Measurements from ENCODE around the gene INS.

The INS gene

GRCh38 chr11:2160736-2161259, at the start of gene INS:
INS (minus strand) TSS chr11:2161209; CDS start chr11:2160971, 238 bp downstream.
- DNase-seq, result no peak

GRCh38 chr11:2210366-2211112, 49.5 kb upstream of the INS start:
- no peak for DNase-seq

- DNase-seq, result no peak
Measured at GRCh38 chr11:2209900-2210321, 48.9 kb upstream of the INS start.

GRCh38 chr11:2209370-2209801, 48.4 kb upstream of the INS start:
- no peak for DNase-seq

- peak; percentile 89 for DNase-seq
Measured at GRCh38 chr11:2208691-2209369, 47.8 kb upstream of the INS start.

GRCh38 chr11:2207773-2208621, 47.0 kb upstream of the INS start:
- DNase-seq, result no peak

- DNase-seq, result no peak
Measured at GRCh38 chr11:2207212-2207611, 46.2 kb upstream of the INS start.

GRCh38 chr11:2205981-2206690, 45.1 kb upstream of the INS start:
- no peak for DNase-seq

GRCh38 chr11:2205214-2205720, 44.3 kb upstream of the INS start:
- no peak for DNase-seq

GRCh38 chr11:2204361-2205213, 43.6 kb upstream of the INS start:
- DNase-seq, result no peak

- DNase-seq, result no peak
Measured at GRCh38 chr11:2203440-2204259, 42.6 kb upstream of the INS start.

- no peak for DNase-seq
Measured at GRCh38 chr11:2202900-2203439, 42.0 kb upstream of the INS start.

- DNase-seq, result no peak
Measured at GRCh38 chr11:2202071-2202899, 41.3 kb upstream of the INS start.

- DNase-seq, result no peak
Measured at GRCh38 chr11:2201542-2201941, 40.5 kb upstream of the INS start.

GRCh38 chr11:2200957-2201519, 40.0 kb upstream of the INS start:
- no peak for DNase-seq

- no peak for DNase-seq
Measured at GRCh38 chr11:2200536-2200935, 39.5 kb upstream of the INS start.

GRCh38 chr11:2199466-2200341, 38.7 kb upstream of the INS start:
- no peak for DNase-seq
